Measurements from ENCODE around the gene ALDOC. TPM values are rescaled to one million over a fixed set of nuclear protein-coding genes. Genes with fewer than 3 reads are reported as not detected.

The ALDOC gene
- polyA plus RNA-seq, 1 of the 3 experiments (the other 2 are of a cell fraction) = 10.3 TPM

GRCh38 chr17:28597606-28598383 is 21.1 kb upstream of the ALDOC start:
- Histone ChIP-seq H3K27ac (ENCODE audit: low read depth in 2 of 2, low read length in 1 of 2) (peak overlapping the region in 1 of 2 experiments; percentile 94; a peak in 2 of 4 replicates), H3K4me3 (ENCODE audit: low read depth in 2 of 2, low read length in 1 of 2) (peak overlapping the region; percentile 65 to 83), H3K27me3 (ENCODE audit: insufficient read depth) (no peaks in the 10 kb centered on the region), H3K9me2 (no peaks in the 10 kb centered on the region), H3K9ac (peak overlapping the region; percentile 87), H4K20me1 (ENCODE audit: insufficient read depth) (no peaks in the 10 kb centered on the region), H3K4me1 (ENCODE audit: control insufficient read depth in 1 of 2, insufficient read depth in 2 of 2, low read depth in 1 of 2, low read length in 1 of 2) (peaks cover 6 to 9% of the 10 kb centered on the region in 2 experiments; a peak in 1 of 4 replicates), H2AFZ (ENCODE audit: low read depth) (peak overlapping the region; percentile 93; the same call in 1 of the 2 replicates), H3F3A (replicated peaks; ENCODE audit: insufficient read depth) (peaks cover 25% of the 10 kb centered on the region), H3K79me2 (ENCODE audit: insufficient read depth) (peaks cover 55% of the 10 kb centered on the region), H3K9me3 (no peaks in the 10 kb centered on the region), H3K36me3 (replicated peaks in 1 of 2; ENCODE audit: control insufficient read depth in 1 of 2, insufficient read depth in 2 of 2, low read length in 1 of 2) (peaks cover under 1 to 6% of the 10 kb centered on the region in 2 experiments), H3K4me2 (peak overlapping the region; percentile 93)
- TF ChIP-seq RCOR1 (IDR thresholded peaks at IDR 0.05; ENCODE audit: low read length) = no peak
- TF ChIP-seq POLR2AphosphoS5 (IDR thresholded peaks at IDR 0.05; ENCODE audit: low read depth, low read length) = no peak
- no peak for TF ChIP-seq MXI1 (IDR thresholded peaks at IDR 0.05; ENCODE audit: low read depth, low read length)
- TF ChIP-seq PBX3 (IDR thresholded peaks at IDR 0.05) = no peak
- TF ChIP-seq MAX (IDR thresholded peaks at IDR 0.05; ENCODE audit: low read depth) = no peak
- no peak for TF ChIP-seq SIN3A (IDR thresholded peaks at IDR 0.05; ENCODE audit: borderline replicate concordance, low read depth, low read length)
- no peak for TF ChIP-seq EP300 (IDR thresholded peaks at IDR 0.05; ENCODE audit: borderline replicate concordance in 1 of 2, low read depth in 1 of 2, low read length in 1 of 2)
- TF ChIP-seq JUND (IDR thresholded peaks at IDR 0.05) = no peak
- TF ChIP-seq FOSL2 (IDR thresholded peaks at IDR 0.05; ENCODE audit: borderline replicate concordance, low read depth) = no peak
- TF ChIP-seq FOXJ3 (CRISPR knock-in tag; IDR thresholded peaks at IDR 0.05) = no peak
- TF ChIP-seq CTCF (IDR thresholded peaks at IDR 0.05) = no peak
- no peak for TF ChIP-seq NRF1 (IDR thresholded peaks at IDR 0.05; ENCODE audit: low read depth, low read length)
- no peak for TF ChIP-seq USF2 (IDR thresholded peaks at IDR 0.05; ENCODE audit: borderline replicate concordance, low read depth, low read length)
- TF ChIP-seq IRF3 (IDR thresholded peaks at IDR 0.05; ENCODE audit: low read depth, low read length) = no peak
- 38% methylated on average over 5 of the region's 5 CpGs for WGBS (ENCODE audit: low lambda C conversion rate)
- DNase-seq = no peak
- ChIA-PET POLR2A (interaction anchor here (1.3 kb wide), 1 partner anchor 51 kb away, joined by 3 read pairs; no protein-coding TSS in a partner anchor), CTCF (interaction anchor here (0.9 to 1.6 kb wide), 3 partner anchors 15 to 48 kb away, joined by 3 to 7 read pairs (median 4); no protein-coding TSS in a partner anchor)

Data from SK-N-SH (cell line).